Measurements from ENCODE around the gene CHD6.

- TF ChIP-seq CTCF (IDR thresholded peaks at IDR 0.05 in 2 of 3, conservative IDR thresholded peaks at IDR 0.05 in 1 of 3; ENCODE audit: borderline replicate concordance in 1 of 3, insufficient read depth in 1 of 3, low read depth in 2 of 3, low read length in 2 of 3) (no peak), EZH2 (IDR thresholded peaks at IDR 0.05) (no peak)
These were observed 40.8 kb downstream of the CHD6 start for GRCh38 chr20:41577129-41578009.

Data from HCT116 (cell line).